OCI-LY7 (cell line): ENCODE results near the gene ZG16B.

Experiments
- CTCF ChIP-seq: fragments of 200-600 bp; sonication (generic); conservative IDR thresholded peaks from 2 replicates; pipeline ENCODE4 v1.5.1; 2014; ENCODE audit warnings: mild to moderate bottlenecking, antibody characterized with exemption, low read length, moderate library complexity, mixed read lengths
- EZH2phosphoT487 ChIP-seq: fragments of 200-600 bp; sonication (generic); IDR thresholded peaks from 2 replicates; pipeline ENCODE4 v1.6.1; 2018; ENCODE audit warnings: low read depth, borderline replicate concordance, mild to moderate bottlenecking, mixed run types, antibody characterized with exemption, low read length, moderate library complexity, mixed read lengths

- TF ChIP-seq CTCF: no peak
- TF ChIP-seq EZH2phosphoT487: no peak
These were observed 26.4 kb upstream of the ZG16B start for GRCh38 chr16:2803545-2804195.
